Loucy (cell line): Measurements from ENCODE around the gene MTF1.
"Not testable (repeated sequence)": the region's sequence is repeated elsewhere in the genome, so short reads cannot be mapped to it uniquely, and the experiment has no call there.

Source experiments
- CTCF ChIP-seq: fragments of 200-600 bp; sonication (generic); conservative IDR thresholded peaks from 2 replicates; pipeline ENCODE4 v1.5.1; 2014; ENCODE audit warnings: mild to moderate bottlenecking, antibody characterized with exemption, low read length
- EZH2phosphoT487 ChIP-seq: fragments of 200-600 bp; IDR thresholded peaks from 2 replicates; pipeline ENCODE4 v1.6.1; 2018; ENCODE audit warnings: antibody characterized with exemption, mild to moderate bottlenecking, moderate library complexity, borderline replicate concordance

- TF ChIP-seq CTCF, EZH2phosphoT487: not testable (repeated sequence)
Observed at GRCh38 chr1:37771440-37771839, 88.0 kb downstream of the MTF1 start.
